GM04503 (cell line): ENCODE results near the gene METRN.
"Not testable (repeated sequence)": the region's sequence is repeated elsewhere in the genome, so short reads cannot be mapped to it uniquely, and the experiment has no call there.

Experiments
- DNase-seq: peaks from one replicate; pipeline ENCODE4 v3.0.0-alpha.2; 2012; ENCODE audit warnings: low read depth

Gene METRN

DNA sequence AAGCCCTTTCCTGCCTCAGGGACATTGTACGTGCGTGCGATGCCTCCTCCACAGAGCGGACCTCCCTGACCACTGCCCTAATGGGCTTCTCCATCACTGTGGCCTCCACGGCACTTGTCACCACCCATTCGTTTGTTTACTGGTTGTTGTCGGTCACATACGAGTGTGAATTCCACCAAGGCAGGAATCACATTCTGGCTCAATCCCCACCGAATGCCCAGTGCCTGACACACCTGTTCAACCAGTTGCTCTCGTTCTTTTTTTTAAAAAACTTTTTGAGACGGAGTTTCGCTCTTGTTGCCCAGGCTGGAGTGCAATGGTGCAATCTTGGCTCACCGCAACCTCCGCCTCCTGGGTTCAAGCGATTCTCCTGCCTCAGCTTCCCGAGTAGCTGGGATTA lies 23.7 kb upstream of the METRN start:
- DNase-seq: not testable (repeated sequence)

DNA sequence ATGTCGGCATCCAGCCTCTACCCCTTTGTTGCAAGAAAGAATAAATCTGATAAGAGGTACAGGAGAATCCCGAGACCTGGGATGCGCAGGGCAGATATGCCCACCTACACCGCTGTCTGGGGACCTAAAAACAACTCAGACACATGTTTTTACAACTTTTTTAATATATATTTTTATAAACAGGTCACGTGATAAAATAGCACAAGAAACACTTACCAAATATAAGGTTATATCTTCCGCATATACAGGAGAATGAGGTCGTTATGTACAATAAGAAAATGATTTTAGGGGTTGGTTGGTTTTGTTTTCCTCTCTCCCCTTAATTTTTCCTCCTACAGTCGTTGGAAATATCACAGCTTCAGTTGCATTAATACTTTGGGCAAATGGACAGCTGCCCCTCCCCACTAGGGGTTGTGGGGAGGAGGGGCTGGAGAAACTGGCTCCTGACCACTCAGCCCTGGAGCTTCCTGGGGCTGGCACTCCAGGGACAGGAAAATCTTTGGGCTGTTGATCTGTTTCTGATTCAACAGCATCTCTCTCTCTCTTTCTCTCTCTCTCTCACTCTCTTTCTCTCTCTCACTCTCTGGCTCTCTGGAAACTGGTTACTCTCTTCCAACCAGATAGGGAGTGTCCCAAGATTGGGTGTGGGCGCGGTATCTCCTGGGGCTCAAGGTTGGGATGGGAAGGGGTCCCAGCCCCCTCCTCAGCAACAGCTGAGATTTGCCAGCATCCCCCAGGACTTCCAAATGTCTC lies 22.4 kb upstream of the METRN start:
- DNase-seq: no peak

DNA sequence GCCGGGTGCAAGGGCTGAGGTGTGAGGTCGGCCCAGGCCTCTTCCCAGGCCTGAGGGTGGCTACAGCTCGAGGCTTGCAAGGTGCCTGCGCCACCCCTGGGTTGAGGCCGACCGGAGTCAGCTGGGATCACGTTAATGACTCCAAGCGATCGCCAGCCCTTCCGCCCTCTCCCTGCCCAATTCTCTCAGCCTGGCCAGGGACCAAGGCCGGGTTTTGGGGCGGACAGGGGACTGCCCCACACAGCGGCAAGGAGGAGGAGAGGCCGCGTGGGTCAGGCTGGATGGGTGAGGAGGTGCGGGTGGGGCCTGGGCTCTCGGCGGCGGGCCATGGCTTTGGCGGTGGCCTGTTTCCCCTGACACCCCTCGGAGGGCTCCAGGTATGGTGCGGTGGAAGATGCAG lies 21.6 kb upstream of the METRN start:
- DNase-seq: no peak

DNA sequence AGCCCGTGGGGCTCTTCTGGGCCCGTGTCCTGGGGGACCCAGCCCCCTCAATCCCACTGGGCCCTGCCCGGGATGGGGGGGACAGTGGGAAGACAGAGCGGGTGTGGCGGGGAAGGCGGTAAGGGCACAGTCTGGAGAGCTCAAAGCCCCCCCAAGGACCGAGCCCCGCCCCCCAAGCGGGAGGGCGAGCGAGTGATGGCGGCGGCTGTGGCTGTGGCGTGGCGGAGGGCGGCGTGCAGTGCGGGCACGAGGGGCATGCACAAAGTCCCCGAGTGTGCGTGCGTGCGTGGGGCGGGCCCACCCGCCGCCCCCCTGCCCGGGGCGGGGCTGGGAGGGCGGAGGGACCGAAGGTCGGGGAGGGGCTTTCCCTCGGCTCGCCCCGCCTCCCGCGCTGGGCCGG lies 21.2 kb upstream of the METRN start:
- DNase-seq: no peak

DNA sequence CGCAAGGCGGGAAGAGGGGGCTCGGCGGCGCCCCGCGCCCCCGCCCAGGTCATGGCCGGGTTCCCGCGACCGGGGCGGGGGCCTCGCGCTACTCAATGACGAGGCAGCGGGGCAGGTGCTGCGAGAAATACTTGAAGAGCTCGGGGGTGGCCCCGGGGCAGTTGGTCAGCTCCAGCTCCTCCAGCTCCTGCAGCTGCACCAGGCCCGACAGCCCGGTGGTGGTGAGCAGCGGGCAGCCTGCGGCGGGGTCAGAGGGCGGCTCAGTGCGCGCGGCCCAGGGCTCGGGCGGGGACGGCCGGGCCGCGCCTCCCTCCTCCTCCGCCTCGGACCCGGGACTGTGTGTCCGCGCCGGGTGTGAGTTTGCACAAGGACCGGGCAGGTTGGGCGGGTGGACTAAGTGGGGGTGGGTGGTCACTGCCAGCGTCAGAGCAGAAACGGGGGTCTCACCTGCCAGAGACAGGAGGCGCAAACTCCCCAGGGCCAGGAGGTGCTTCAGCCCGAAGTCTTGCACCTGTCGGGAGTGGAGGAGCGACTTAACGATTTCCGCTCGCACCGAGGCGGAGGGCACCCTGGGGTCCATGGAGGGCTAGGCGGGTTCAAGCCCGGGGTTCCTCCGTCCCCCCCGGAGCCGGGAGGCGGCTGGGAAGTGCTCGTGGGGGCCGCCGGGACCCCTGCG lies 20.6 kb upstream of the METRN start:
- DNase-seq: no peak

DNA sequence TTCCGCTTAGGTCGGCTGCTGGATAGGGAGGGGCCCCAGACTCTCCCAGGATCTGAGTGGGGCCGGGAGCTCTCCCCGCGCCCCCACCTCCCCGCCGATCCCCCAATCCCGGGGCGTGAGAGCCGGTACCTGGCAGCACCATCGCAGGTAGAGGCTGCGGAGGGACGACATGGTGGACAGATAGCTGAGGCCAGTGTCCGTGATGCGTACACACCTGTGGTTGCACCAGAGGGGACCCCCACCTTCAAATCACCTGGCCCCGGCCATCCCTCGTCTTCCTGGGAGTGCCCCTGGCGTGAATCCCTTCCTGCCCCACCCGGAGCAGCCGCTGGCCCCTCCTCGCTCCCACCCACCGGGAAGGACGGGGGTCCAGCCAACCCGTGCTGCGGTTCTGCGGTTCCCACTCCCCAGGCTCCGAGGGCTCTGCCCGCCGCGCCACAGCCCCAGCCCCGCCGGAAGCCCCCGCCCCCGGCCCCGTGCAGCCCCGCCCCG lies 20.0 kb upstream of the METRN start:
- no peak for DNase-seq

DNA sequence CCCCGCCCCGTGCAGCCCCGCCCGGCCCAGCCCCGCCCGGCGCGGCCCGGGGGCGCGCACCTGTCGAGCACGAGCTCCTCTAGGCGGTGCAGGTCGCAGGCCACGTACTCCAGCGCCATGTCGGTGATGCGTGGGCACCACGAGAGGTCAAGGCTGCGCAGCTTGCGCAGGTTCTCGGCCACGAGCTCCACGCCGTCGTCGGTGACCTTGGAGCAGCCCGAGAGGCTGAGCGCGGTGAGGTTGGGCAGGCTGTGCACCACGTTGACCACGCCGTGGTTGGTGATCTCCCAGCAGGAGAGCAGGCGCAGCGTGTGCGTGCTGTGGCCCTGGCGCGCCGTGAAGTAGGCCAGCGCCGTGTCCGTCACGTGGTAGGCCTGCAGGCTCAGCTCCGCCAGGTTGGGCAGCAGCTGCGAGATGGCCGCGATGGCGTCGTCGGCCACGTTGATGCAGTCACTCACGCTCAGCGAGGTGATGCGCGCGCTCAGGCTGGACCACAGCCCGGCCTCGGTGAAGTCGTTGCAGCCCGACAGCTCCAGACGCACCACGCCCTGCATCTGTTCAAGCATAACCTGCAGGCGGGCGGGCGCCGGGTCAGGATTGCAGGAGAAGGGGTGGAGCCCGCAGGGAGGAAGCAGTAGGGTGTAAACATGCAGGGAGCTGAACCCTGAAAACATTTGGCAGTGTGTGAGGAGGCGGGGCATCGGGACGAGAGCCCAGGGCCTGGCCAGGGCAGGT lies 19.4 kb upstream of the METRN start:
- DNase-seq: no peak

DNA sequence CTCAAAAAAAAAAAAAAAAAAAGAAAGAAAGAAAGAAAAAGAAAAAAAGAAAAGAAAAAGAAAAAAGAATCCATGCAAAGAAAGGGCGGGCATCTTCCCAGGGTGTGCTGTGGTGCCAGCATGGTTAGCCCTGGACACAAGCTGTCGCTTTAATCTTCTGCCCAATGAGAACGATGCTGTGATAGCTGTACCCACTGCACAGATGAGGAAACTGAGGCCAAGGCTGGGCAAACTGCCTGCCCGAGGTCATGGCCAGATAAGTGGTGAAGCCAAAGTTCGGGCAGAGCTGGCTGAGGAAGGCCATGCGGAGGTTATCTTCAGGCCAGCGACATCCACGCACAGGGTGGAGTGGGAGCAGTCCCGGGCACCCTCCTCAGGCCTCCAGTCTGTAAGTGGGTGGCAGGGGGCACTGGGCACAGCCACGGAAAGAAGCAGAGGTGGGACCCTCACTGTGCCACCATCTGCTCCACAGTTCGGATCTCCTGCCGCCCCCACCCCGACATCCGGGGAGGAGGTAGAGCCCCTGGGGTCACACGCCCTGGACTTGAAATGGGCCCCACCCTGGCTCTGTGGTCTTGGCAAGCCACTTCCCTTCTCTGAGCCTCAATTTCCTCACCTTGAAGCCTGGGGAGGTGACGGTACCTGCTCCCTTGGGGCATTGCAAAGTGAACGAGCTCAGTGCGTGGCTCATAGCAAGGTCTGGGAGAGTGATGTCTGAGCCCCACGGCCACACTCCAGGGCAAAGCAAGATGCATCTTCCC lies 15.8 kb upstream of the METRN start:
- no peak for DNase-seq

DNA sequence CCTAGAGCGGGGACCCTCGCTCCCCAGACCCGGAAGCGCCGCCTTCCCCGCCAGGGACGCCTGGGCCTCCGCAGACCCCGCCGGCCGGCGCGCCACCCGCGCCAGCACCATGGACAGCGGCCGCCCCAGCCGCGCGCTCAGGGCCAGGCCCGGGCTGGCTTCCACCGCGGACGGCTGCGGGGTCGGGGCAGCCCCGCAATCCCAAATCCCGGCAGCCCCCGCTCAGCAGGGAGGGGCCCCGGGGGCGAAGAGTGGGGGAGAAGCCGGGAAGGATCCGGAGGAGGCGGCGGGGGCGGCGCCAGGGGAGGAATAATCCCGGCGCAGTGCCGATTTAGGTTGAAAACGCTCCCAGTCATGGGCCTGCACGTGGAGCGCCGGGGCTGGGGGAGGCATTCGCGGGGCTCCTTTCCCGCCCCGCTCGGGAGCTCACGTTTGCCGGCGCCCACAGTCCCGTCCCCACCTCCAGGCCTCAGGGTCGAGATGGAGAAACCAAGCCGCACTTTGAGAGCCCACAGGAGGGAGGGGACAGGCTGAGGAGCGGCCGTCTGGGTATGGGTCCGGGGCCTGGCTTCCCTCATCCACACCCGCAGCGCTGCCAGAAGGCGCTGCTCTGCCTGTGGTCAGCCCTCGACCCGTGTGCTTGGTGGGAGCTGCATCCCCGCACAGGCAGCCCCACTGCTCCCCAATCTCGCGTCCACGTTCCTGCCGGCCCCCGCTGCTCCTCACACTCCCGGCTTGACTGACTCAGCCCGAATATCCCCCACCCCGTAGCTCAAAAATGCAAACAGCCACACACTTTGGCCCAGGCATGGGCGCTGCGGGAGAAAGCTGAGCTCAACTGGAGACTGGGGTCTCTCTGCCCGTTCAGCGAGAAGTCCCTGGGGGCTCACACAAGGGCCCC lies 14.0 kb upstream of the METRN start:
- DNase-seq: no peak

DNA sequence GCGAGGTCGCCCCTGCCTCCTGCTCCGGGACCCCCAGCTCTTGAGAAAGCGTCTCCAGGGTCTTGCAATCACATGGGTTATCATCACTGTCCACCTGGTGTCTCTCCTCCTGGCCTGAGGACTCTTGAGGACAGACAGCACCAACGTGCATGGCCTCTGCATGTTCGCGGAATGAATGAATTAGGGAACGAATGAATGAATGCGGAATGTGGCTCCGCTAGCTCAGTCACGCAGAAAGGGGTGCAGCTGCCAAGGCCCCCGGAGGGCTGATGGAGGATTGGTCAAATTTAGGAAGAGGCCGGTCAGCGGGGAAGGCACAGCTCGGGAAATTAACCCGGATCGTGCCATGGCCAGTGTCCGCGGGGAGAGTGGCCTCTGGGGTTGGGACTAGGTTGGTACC lies 12.6 kb upstream of the METRN start:
- DNase-seq: no peak

DNA sequence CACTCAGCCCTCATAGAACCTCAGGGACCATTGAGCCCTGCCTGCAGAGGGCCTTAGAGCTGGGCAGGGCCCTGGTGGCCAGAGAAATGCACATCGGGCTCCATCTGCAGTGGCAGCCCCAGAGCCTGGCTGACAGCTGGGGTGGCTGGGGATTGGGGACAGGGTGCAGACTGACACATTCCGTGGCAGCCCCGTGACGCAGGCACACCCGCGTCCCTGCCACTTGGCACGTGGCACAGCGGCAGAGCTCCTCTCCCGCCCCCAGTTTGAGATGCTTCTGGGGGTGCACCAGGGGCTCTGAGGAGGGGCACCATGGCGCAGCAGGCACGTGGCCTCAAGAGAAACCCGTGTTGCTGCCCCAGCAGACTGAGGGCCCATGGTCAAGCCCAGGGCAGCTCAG lies 11.5 kb upstream of the METRN start:
- no peak for DNase-seq

DNA sequence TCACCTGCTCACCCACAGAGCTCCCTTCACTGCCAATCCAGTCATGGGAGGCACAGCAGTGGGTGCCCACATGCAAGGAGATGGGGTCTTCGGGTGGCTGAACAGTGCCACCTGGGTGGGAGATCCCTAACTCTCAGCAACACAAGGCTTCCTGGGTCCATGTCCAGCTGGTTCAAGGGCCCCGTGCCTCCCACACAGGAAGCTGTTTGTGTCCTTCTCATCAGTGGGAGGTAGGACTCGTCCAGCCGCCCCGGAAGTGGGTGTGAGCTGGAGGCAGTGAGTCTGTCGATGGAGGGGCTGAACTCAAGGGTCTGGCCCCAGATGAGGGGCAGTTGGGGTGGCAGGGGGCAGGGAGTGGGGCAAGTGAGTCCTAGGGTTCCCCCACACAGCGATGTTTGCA lies 10.9 kb upstream of the METRN start:
- no peak for DNase-seq

DNA sequence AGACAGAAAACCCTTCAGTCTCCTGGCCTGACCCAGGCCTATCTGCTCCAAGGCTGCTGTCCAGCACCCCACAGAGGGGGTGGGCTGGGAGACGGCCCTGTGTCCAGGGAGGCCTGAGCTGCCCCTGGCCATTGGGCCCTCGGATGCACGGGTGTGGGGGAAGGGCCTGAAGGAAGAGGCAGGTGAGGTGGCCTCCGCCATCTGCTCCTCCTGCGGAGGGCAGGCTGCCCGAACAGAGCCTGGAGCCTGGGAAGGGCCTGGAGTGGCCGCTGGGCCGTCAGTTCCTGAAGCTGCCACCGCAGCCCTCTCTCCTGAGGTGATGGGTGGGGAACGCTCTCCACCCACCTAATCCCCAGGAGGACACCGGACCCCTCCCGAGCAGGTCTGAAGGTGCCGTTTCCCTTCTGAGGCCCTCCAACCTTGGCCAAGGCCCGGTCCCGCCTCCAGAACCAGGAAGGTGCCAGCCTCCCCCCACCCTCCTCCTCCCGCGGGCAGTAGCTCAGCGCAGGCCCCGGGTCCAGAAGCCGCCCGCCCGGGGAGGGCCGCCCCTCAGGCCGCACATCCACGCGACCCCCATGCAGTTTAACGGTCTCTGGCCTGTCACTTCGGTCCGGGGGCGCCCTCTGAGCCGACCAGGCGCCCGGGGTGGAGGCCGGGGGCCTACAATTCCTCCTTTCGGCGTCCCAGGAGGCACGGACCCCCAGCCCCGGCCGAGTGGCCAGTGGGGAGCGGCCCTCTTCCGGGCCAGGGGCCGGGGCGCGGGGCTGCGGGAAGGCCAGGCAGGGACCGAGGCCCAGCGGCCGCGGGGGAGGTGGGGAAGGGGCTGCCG lies 10.2 kb upstream of the METRN start:
- DNase-seq: no peak

DNA sequence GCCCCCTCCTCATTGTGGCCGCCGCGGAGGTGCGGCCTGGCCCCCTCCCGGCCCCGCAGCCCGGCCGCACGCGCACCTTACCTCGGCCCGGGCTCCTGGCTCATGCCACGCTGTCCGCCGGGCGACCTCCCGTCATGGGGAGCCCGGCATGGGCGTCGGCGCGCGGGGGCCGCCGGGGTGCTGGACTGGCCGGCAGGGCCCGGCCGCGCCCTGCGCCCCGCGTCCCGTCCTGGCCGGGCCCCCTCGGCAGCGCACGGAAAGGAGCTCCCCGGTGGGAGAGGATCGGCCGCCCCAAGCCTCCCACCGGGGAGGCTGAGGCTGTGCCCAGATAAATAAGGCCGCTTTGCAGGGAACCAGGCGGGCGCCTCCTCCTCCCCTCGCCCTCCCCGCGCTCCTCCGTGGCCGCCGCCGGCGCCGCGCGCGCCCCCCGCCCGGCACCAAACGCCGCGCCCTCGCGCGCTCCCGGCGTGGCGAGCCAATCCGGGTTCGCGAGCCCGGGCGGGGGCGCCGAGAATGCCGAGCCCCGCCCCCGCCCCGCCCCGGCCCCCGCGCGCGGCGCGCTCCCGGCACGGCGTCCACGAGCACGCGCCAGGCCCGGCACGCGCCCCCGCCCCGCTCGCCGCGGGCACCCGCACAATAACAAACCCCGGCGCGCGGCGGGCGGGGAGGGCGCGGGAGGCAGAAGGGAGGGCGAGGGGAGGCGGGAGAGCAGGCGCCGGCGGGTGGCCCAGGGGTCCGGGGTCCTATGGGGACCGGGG lies 9.3 kb upstream of the METRN start, which contains the start of gene FBXL16:
TSS of gene FBXL16 (minus strand) at position 371 of the 758 bp plus-strand sequence. CDS start 8,396 bp downstream, outside the sequence.
- no peak for DNase-seq

DNA sequence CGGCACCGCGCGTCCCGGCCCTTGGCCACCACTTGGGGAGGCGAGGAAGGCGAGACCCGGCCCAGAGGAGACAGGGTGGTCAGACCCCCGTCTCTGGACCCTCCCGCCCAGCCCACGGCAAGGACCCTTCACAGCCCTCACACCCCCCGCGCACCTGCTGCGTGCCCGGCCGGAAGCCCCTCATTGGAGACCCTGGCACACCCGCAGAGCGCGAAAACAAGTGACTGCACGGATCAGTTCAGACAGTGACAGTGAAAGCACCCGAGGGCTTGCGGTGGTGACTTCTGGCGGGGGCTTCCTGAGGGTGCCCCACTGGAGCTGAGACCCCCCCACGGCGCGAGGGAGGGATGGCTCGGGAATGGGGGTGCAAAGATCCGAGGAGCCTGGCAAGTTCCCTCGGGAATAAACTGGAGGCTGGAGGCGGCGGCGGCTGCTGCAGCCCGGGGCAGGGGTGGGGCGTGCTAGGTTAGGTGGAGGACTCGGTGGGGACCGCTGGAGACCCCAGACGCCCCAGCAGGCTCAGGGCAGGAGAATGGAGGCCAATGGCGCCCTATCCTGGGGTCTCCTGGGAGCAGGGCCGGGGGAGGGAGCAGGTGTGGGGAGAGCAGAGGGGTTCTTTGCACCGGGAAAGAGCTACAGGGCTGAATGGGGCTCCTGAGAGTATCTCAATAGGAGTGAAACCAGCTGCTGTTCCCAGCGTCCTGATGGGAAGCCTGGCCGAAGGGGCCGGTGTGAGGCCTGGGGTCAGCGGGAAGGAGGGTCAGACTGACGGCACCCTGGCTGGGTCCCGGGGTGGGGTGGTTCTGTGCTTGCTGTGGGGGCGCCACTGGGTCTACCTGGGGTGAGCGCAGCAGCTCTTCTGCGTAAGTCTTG lies 8.5 kb upstream of the METRN start:
- no peak for DNase-seq

DNA sequence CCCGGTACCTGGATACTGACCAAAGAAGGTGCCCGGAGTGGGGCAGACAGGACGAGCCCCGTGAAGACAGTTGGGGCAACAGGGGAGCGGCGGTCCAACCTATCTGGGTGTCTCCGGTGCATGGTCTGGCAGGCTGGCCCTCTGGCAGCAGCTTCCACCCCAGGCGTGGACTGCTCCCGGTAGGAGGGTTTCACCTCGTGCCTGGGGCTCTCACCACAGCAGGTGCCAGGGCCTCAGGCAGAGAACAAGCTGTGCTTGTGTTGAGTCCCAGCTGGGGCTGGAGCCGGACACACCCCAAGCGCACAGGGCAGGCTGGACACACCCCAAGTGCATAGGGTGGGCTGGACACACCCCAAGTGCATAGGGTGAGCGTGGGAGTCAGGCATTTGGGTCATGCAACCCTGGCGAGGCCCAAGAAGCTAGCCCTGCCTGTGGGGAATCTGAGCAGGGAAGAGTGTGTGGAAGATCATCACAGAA lies 7.8 kb upstream of the METRN start:
- no peak for DNase-seq

DNA sequence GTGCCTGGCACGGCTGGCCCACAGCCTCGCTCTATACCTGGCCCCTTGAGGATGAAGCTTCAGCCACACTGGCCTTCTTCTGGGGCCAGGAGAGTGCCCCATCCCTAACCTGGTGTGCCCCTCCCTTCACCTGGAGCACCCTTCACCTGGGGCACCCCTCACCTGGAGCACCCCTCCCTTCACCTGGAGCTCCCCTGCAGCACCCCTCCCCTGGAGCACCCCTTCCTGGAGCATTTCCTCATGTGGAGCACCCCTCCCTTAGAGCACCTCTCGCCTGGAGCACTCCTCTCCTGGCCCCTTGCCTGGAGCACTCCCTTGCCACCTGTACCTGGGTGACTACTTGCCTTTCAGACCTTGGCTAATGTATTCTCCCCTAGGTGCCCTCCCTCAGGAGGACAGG lies 6.9 kb upstream of the METRN start:
- no peak for DNase-seq

DNA sequence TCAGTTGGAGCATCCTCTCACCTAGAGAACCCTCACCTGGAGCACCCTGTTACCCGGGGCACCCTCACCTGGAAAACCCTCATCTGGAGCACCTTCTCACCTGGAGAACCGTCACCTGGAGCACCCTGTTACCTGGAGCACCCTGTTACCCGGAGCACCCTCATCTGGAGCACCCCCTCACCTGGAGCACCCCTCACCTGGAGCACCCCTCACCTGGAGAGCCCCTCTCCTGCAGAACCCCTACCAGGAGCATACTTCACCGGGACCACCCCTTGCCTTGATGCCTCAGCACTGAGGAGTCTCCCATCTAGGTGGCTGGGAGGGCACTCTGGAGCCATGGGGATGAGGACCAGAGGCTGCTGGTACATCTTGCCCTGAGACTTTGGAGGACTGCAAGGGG lies 6.0 kb upstream of the METRN start:
- DNase-seq: no peak
